HFFc6 (cell line): ENCODE data around the gene JARID2. TPM values are rescaled to one million over a fixed set of nuclear protein-coding genes. Genes with fewer than 3 reads are reported as not detected.

ENCODE experiments used
- DNase-seq: peaks from one replicate; pipeline ENCODE4 v3.0.0-alpha.2; 2018
- H3K27ac Mint-ChIP-seq: 2 replicates; pipeline ENCODE4 v1.8.0; 2020; ENCODE audit warnings: mild to moderate bottlenecking, mixed read lengths
- H3K27me3 Mint-ChIP-seq: 2 replicates; pipeline ENCODE4 v1.8.0; 2021; ENCODE audit warnings: mild to moderate bottlenecking, moderate library complexity, mixed read lengths; ENCODE audit not compliant: insufficient read depth
- H3K36me3 Mint-ChIP-seq: 2 replicates; pipeline ENCODE4 v1.8.0; 2021; ENCODE audit warnings: low read depth, mixed read lengths
- H3K4me1 Mint-ChIP-seq: 2 replicates; pipeline ENCODE4 v1.8.0; 2020; ENCODE audit warnings: low read depth, mixed read lengths
- H3K4me3 Mint-ChIP-seq: 2 replicates; pipeline ENCODE4 v1.8.0; 2020; ENCODE audit warnings: mild to moderate bottlenecking, moderate library complexity, mixed read lengths
- H3K9me3 Mint-ChIP-seq: 2 replicates; pipeline ENCODE4 v1.8.0; 2020; ENCODE audit warnings: mild to moderate bottlenecking, mixed read lengths
- CTCF ChIP-seq: fragments of 200-600 bp; sonication (generic); IDR thresholded peaks from 2 replicates; pipeline ENCODE4 v1.5.0; 2021; ENCODE audit warnings: antibody characterized with exemption, mild to moderate bottlenecking
- total RNA-seq, 6 experiments: library from RNA; stranded (reverse); fragmentation: NEBNext Ultra II Directional; extraction: Animal tissue kit (Norgen Biotek cat#: 25700); gene quantifications; 2 replicates in 1 of 6; 3 replicates in 5 of 6; pipeline ENCODE4 v1.2.3, GENCODE V29; 2021

Gene JARID2
- total RNA-seq, 6 experiments from 2014 or later, result 8.3 to 10.1 (median 9.5) TPM

DNA sequence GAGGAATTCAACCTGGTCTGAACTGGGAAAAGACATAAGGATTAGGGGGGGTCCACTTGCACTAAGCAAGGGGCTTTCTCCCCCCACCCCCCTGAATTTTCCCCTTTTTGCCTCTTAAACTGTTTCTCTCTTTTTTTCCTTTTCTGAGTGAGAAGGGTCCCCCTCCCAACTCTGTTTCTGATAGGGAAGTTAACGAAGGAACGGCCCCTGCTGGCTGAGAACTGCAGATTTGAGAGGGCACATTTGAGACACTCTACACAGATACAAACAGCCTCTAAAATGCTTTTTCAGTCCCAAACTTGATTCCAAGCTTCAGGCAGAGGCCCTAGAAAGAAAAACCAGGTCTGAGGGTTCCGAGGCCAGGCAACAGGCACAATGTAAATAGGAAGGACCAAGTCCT is 91.7 kb downstream of the JARID2 start:
- DNase-seq, result no peak
- Mint-ChIP-seq H3K4me1 (peaks cover 42% of the 10 kb centered on the region), H3K27me3 (no peaks in the 10 kb centered on the region; the same call in 1 of the 2 replicates), H3K36me3 (0 out of 2 replicates have a peak, but pooled peaks cover 8% of the 10 kb centered on the region), H3K9me3 (no peaks in the 10 kb centered on the region), H3K4me3 (no peak overlapping the region), H3K27ac (no peak overlapping the region)
- TF ChIP-seq CTCF, result no peak

DNA sequence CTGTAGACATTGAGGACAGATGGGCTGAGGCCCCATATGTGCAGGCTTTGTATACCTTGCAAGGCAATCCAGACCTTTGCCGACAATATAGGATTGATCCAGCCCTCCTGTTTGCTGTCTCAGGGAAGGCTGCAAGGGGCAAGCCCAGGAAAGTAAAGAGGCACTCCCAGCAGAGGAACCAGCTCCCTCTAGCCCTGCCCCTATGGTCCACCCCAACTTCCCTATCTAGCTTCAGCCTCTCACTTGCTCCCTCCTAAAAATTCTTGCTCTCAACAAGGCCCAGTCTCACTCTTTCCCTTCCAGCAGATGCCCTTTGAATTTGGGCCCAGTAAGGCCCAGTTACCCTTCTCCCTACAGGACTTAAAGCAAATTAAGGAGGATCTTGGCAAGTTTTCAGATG is 92.6 kb downstream of the JARID2 start:
- Mint-ChIP-seq H3K4me1 (peaks cover 44% of the 10 kb centered on the region), H3K9me3 (no peaks in the 10 kb centered on the region), H3K36me3 (0 out of 2 replicates have a peak, but pooled peaks cover 8% of the 10 kb centered on the region), H3K4me3 (no peak overlapping the region), H3K27ac (no peak overlapping the region), H3K27me3 (no peaks in the 10 kb centered on the region; the same call in 1 of the 2 replicates)
- DNase-seq, result no peak
- no peak for TF ChIP-seq CTCF

DNA sequence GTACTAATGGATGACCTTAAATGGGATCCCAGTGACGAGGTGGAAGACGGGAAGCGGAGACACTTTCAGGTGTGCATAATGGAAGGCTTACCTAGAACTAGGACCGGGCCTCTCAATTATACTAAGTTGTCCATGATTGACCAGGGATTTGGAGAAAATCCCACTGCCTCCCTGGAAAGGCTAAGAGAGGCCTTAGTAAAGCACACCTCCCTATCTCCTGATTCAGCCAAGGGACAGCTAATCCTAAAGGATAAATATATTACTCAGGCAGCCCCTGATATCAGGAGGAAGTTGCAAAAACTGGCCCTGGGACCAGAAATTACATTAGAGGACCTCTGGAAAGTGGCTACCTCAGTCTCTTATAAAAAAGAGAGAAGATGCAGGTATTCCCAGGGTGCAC is 93.2 kb downstream of the JARID2 start:
- Mint-ChIP-seq H3K27ac (no peak overlapping the region), H3K4me3 (no peak overlapping the region), H3K36me3 (0 out of 2 replicates have a peak, but pooled peaks cover 8% of the 10 kb centered on the region), H3K9me3 (no peaks in the 10 kb centered on the region), H3K4me1 (peaks cover 49% of the 10 kb centered on the region), H3K27me3 (no peaks in the 10 kb centered on the region; the same call in 1 of the 2 replicates)
- no peak for TF ChIP-seq CTCF
- DNase-seq, result no peak

DNA sequence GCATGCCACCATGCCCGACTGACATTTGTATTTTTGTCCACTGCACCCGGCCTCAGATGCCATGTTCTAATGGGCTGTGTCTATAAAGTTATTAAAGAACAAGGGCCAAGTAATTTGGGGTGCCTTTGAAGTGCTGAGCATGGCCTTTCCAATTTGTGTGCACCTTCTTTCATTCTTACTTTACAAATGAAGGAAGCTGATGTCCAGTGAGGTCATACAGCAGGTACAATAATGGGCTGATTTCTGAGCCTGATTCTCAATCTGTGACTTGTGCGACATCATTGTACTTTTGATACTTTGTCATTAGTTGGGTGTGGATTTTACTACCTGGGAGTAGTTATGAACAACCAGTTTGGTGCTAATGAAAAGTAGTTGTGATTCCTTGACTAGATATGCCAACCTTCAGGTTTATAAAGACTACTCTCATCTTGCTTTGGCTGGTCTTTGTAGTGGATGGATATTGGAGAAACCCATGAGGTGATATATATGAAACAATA is 94.3 kb downstream of the JARID2 start:
- Mint-ChIP-seq H3K9me3 (no peaks in the 10 kb centered on the region), H3K27ac (no peak overlapping the region), H3K4me1 (peaks cover 48% of the 10 kb centered on the region), H3K4me3 (no peak overlapping the region), H3K36me3 (0 out of 2 replicates have a peak, but pooled peaks cover 5% of the 10 kb centered on the region), H3K27me3 (no peaks in the 10 kb centered on the region; the same call in 1 of the 2 replicates)
- TF ChIP-seq CTCF, result no peak
- no peak for DNase-seq

DNA sequence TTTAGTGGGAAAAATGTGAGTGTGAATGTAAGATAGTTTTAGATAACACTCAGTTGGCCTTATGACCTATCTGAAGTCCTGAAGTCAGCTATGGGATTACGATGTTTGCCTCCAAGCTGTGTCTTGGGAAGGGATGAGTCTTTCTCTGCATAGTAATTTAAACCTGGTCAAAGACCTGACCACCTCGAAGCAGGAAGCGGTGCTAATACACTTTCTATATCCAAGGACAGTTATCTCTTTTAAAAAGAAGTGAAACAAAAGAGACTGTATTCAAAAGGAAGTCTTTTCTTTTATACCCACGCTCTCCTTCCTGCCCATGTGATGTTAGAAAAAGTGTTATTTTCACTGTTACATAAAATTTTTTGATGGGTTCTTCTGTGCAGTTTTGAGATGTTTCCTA is 94.9 kb downstream of the JARID2 start:
- Mint-ChIP-seq H3K27me3 (no peaks in the 10 kb centered on the region; the same call in 1 of the 2 replicates), H3K9me3 (no peaks in the 10 kb centered on the region), H3K4me1 (peaks cover 46% of the 10 kb centered on the region), H3K4me3 (no peak overlapping the region), H3K27ac (peak overlapping the region; percentile 2; the same call in 1 of the 2 replicates), H3K36me3 (no peaks in the 10 kb centered on the region)
- TF ChIP-seq CTCF, result no peak
- DNase-seq, result no peak
